HG03378 (cell line): ENCODE measurements around the gene CDCA7.
"Not testable (repeated sequence)": the region's sequence is repeated elsewhere in the genome, so short reads cannot be mapped to it uniquely, and the experiment has no call there.

Experiments
- ATAC-seq: cut with Tn5 transposase; IDR thresholded peaks from one replicate; pipeline ENCODE4 v1.9.1; 2021; ENCODE audit warnings: mild to moderate bottlenecking, moderate library complexity; ENCODE audit not compliant: unreplicated experiment

The CDCA7 gene

GRCh38 chr2:173354582-173355131 is at the start of gene CDCA7:
TSS of gene CDCA7 (plus strand) at chr2:173354872. CDS start at chr2:173354964, 92 bp downstream.
- ATAC-seq = peak; percentile 52

- no peak for ATAC-seq
Observed at GRCh38 chr2:173305303-173305702, 49.4 kb upstream of the CDCA7 start.

- ATAC-seq = peak; percentile 81
Observed at GRCh38 chr2:173307293-173307692, 47.4 kb upstream of the CDCA7 start.

- not testable (repeated sequence) for ATAC-seq
Observed at GRCh38 chr2:173309370-173309769, 45.3 kb upstream of the CDCA7 start.

GRCh38 chr2:173311844-173312606 is 42.6 kb upstream of the CDCA7 start:
- no peak for ATAC-seq

GRCh38 chr2:173323371-173323770 is 31.3 kb upstream of the CDCA7 start:
- no peak for ATAC-seq

GRCh38 chr2:173326806-173327205 is 27.9 kb upstream of the CDCA7 start:
- ATAC-seq = no peak

GRCh38 chr2:173327421-173327820 is 27.3 kb upstream of the CDCA7 start:
- no peak for ATAC-seq

- ATAC-seq = not testable (repeated sequence)
Observed at GRCh38 chr2:173333003-173333402, 21.7 kb upstream of the CDCA7 start.

GRCh38 chr2:173339807-173340206 is 14.9 kb upstream of the CDCA7 start:
- ATAC-seq = no peak

- no peak for ATAC-seq
Observed at GRCh38 chr2:173343921-173344320, 10.8 kb upstream of the CDCA7 start.

GRCh38 chr2:173346035-173346434 is 8.6 kb upstream of the CDCA7 start:
- ATAC-seq = no peak

GRCh38 chr2:173347305-173348168 is 7.1 kb upstream of the CDCA7 start:
- ATAC-seq = no peak

GRCh38 chr2:173349287-173349686 is 5.4 kb upstream of the CDCA7 start:
- no peak for ATAC-seq

GRCh38 chr2:173350383-173350782 is 4.3 kb upstream of the CDCA7 start:
- no peak for ATAC-seq

- no peak for ATAC-seq
Observed at GRCh38 chr2:173351879-173352278, 2.8 kb upstream of the CDCA7 start.

- ATAC-seq = no peak
Observed at GRCh38 chr2:173353556-173353955, 1.1 kb upstream of the CDCA7 start.

GRCh38 chr2:173354073-173354581 is 545 bp upstream of the CDCA7 start:
- peak; percentile 37 for ATAC-seq

- ATAC-seq = peak; percentile 33
Observed at GRCh38 chr2:173355132-173355865, 627 bp downstream of the CDCA7 start.

- no peak for ATAC-seq
Observed at GRCh38 chr2:173355866-173356508, 1.3 kb downstream of the CDCA7 start.
